Aorta (tissue), 5 donors: ENCODE results near the gene MCTP1. TPM values are rescaled to one million over a fixed set of nuclear protein-coding genes. Genes with fewer than 3 reads are reported as not detected.

Experiments
- ATAC-seq: fragments of 200-7000 bp; cut with Tn5 transposase; one replicate; pipeline ENCODE4 v1.9.1; 2022; ENCODE audit warnings: moderate library complexity; ENCODE audit not compliant: low FRiP score
- DNase-seq, 2 donors: peaks; one replicate each; pipeline ENCODE4 v3.0.0-alpha.2; 2020
- H3K27ac ChIP-seq, 2 donors: one replicate each; pipeline ENCODE4 v1.5.1; 2013; ENCODE audit warnings: low read length in 2 of 2, mild to moderate bottlenecking in 2 of 2, moderate library complexity in 2 of 2, control low read depth in 1 of 2, inconsistent platforms in 1 of 2, low read depth in 1 of 2
- H3K27me3 ChIP-seq, 2 donors: one replicate each; pipeline ENCODE4 v1.6.1; 2013; ENCODE audit warnings: control low read depth in 1 of 2, low read length in 1 of 2, mild to moderate bottlenecking in 1 of 2, moderate library complexity in 1 of 2; ENCODE audit not compliant: insufficient read depth in 2 of 2, control insufficient read depth in 1 of 2
- H3K36me3 ChIP-seq, 2 donors: one replicate each; pipeline ENCODE4 v1.6.1; 2013; ENCODE audit warnings: control low read depth in 1 of 2, low read length in 1 of 2, mild to moderate bottlenecking in 1 of 2; ENCODE audit not compliant: insufficient read depth in 2 of 2, control insufficient read depth in 1 of 2
- H3K4me1 ChIP-seq, 2 donors: one replicate each; pipeline ENCODE4 v1.6.1; 2013; ENCODE audit warnings: low read length in 2 of 2, control low read depth in 1 of 2, mild to moderate bottlenecking in 1 of 2, moderate library complexity in 1 of 2; ENCODE audit not compliant: insufficient read depth in 2 of 2, control insufficient read depth in 1 of 2
- H3K4me3 ChIP-seq, 2 donors: one replicate each; pipeline ENCODE4 v1.5.1; 2013; ENCODE audit warnings: low read length in 2 of 2, control low read depth in 1 of 2, mild to moderate bottlenecking in 1 of 2
- H3K9me3 ChIP-seq: one replicate; pipeline ENCODE4 v1.6.1; 2013; ENCODE audit warnings: mild to moderate bottlenecking, low read length; ENCODE audit not compliant: control insufficient read depth
- WGBS, 2 donors: extraction: QIAGEN DNeasy Blood & Tissue Kit; methylation state at CpG; one replicate each; pipeline ENCODE4 v1.1.7; 2013; 5-methylcytosine and 5-hydroxymethylcytosine counted together
- intact Hi-C, 2 donors: fragments of 100-400 bp; cut with DNase I; formaldehyde crosslinking; loops; one replicate each; pipeline versions ENCODE4 v1.14.2 to v1.15.0; 2022
- polyA plus RNA-seq, 2 donors: library from polyadenylated mRNA; stranded (reverse); fragments of 200-250 nt; gene quantifications; one replicate each; pipeline ENCODE4 v1.2.3, GENCODE V29; 2013
- total RNA-seq, 2 donors: library from RNA; stranded (reverse); fragmentation: NEBNext Ultra II Directional; extraction: Animal tissue kit (Norgen Biotek cat#: 25700); gene quantifications; one replicate each; pipeline ENCODE4 v1.2.1, GENCODE V29; 2021
- donor health status: healthy with polysubstance abuse.
- donor health status: Bipolar disorder and iron deficiency.
- donor health status: DM: no; HTN: no; CAD: no.
- donor health status: DM: no; HTN: no; CAD: no.
- donor health status: DM: yes; HTN: yes; CAD: no.

MCTP1 gene
- total and polyA plus RNA-seq, 4 donors, result 0.43 to 103 (median 17.2) TPM

DNA sequence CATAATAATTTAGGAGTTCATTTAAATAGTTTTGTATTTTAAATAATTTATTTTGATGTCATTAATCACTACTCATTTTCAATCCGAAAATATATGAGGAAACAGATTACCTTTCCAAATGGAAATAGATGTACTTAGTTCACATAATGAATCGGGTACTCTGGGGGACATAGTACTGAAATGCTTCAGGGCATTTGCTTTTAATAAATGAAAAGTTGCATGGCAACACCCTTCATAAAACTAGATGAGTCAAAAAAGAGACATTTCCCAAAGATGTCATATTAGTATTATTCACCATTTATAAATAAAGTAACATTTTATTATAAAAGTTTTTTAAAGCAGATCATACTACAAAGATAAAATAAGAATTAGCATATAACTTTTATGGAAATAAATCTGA is 177.8 kb downstream of the MCTP1 start:
- 79 to 83% methylated on average over 2 of the region's 2 CpGs for WGBS, 2 donors
- Histone ChIP-seq H3K4me3 (no peak overlapping the region), H3K36me3 (no peaks in the 10 kb centered on the region), H3K9me3 (no peaks in the 10 kb centered on the region), H3K27ac (no peak overlapping the region), H3K4me1 (no peaks in the 10 kb centered on the region), H3K27me3 (no peaks in the 10 kb centered on the region)
- DNase-seq, result no peak
- intact Hi-C loops, result no loop called here
- no peak for ATAC-seq

DNA sequence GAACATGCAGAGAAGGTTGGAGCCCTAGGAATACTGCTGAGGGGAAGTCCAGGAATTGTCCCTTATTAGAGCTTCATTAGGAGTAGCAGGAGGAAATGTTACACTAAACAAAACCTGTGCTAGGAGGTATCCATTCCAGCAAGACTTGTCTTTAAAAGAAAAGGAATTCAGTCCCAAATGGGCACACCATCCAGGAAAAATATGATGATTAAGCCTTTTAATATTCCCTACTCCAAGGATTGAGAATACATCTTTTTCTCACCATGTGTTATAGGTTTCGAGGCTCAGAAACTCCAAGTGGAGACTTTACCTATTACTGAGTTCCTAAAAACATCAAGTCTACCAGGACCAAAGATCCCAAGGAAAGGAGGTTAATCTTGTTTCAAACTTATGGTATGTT is 179.3 kb downstream of the MCTP1 start:
- intact Hi-C loops, result no loop called here
- ATAC-seq, result no peak
- 95 to 96% methylated on average over 1 of the region's 1 CpG for WGBS, 2 donors

DNA sequence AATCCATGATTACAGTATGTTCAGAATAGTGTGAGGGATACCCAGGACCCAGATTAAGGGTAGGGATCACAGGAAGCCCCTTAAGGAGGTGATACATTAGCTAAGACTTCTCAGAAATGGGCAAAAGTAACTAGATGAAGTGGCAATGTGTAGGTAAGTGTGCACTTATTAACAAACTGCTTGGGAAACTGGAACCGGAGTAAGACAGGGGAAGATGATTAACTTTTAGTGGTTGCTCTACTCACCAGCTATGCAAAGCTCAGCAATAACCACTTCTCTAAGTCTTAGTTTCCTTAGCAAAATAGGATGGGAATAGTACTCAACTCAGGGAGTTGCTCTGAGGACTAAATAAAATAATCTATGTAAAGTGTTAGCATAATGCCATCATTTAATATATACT is 182.2 kb downstream of the MCTP1 start:
- ATAC-seq (no peak), DNase-seq (no peak)

More for the DNA sequence above, 179.3 kb downstream of the MCTP1 start:
- no peaks in the 10 kb centered on the region for H3K27me3 ChIP-seq
- DNase-seq, result no peak
- H3K27ac ChIP-seq, result no peak overlapping the region
- H3K36me3 ChIP-seq, result no peaks in the 10 kb centered on the region
- no peaks in the 10 kb centered on the region for H3K4me1 ChIP-seq
- no peaks in the 10 kb centered on the region for H3K9me3 ChIP-seq
- no peak overlapping the region for H3K4me3 ChIP-seq

DNA sequence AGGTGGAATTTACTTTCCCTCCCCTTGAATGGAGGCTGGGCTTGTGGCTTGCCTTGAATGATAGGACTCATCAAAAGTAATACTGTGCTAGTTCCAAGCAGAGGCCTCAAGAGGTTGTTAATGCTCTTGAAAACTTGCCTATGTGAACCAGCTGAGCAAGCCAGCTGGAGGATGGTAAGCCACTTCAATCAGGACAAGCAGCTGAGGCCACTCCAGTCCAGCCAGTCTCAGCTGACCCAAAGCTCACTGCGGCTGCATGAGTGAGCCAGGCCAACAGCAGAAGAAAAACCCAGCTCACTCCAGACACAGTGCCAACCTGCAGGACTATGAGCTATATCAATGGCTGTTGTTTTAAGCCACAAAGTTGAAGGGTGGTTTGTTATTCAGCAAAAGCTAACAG is 182.8 kb downstream of the MCTP1 start:
- DNase-seq (no peak), ATAC-seq (no peak)
- no peaks in the 10 kb centered on the region for H3K36me3 ChIP-seq
- no peak overlapping the region for H3K27ac ChIP-seq
- WGBS, 2 donors, result 64 to 75% methylated on average over 1 of the region's 1 CpG
- H3K27me3 ChIP-seq, result no peaks in the 10 kb centered on the region
- intact Hi-C loops, result no loop called here
- no peaks in the 10 kb centered on the region for H3K4me1 ChIP-seq
- H3K9me3 ChIP-seq, result no peaks in the 10 kb centered on the region
- no peak overlapping the region for H3K4me3 ChIP-seq

More for the DNA sequence above, 182.2 kb downstream of the MCTP1 start:
- intact Hi-C loops, result no loop called here
- H3K4me3 ChIP-seq, result no peak overlapping the region
- H3K27ac ChIP-seq, result no peak overlapping the region
- H3K9me3 ChIP-seq, result no peaks in the 10 kb centered on the region
- H3K36me3 ChIP-seq, result no peaks in the 10 kb centered on the region
- H3K4me1 ChIP-seq, result no peaks in the 10 kb centered on the region
- no peaks in the 10 kb centered on the region for H3K27me3 ChIP-seq
- 91% methylated on average over 1 of the region's 1 CpG for WGBS, 2 donors

DNA sequence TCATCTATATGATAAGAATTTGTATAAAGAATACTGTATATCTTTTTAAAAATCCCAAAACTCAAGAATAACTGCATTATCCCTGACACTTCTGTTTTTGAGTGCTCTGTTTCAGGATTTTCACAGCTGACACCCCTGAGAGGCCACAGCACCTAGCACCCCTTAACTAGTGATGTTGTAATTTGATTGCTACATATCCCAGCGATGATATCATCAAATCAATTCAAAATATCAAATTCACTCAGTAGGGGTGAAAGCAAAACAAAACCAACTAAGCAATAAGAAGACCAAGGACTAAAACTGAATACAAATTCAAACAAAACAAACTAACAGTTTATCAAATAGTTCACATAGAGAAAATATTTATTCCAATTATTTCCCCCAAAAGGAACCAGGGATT is 184.3 kb downstream of the MCTP1 start:
- H3K27me3 ChIP-seq, result no peaks in the 10 kb centered on the region
- DNase-seq (no peak), ATAC-seq (no peak)
- 96 to 100% methylated on average over 1 of the region's 1 CpG for WGBS, 2 donors
- no peak overlapping the region for H3K27ac ChIP-seq
- no peaks in the 10 kb centered on the region for H3K4me1 ChIP-seq
- H3K36me3 ChIP-seq, result no peaks in the 10 kb centered on the region
- intact Hi-C loops, result no loop called here
- no peak overlapping the region for H3K4me3 ChIP-seq
- H3K9me3 ChIP-seq, result no peaks in the 10 kb centered on the region

DNA sequence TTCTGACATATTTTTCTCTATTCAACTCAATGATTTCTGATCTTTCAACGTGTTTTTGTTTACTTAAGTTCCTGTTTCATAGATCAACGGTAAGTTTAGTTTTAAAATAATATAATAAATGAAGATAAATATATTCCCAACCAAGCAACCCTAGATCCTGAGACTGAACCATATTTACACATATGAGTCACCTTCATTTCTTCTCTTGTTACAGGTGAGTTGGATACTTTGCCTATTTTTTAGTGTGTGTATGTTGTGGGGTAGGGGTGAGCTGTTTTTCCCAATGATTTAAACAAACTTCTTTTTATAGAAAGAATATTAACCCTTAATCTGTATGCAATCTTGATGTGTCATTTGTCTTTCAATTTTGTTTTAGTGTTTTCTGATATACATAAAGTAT is 186.9 kb downstream of the MCTP1 start:
- H3K9me3 ChIP-seq, result no peaks in the 10 kb centered on the region
- H3K27ac ChIP-seq, result no peak overlapping the region
- H3K27me3 ChIP-seq, result no peaks in the 10 kb centered on the region
- H3K4me3 ChIP-seq, result no peak overlapping the region
- DNase-seq (no peak), ATAC-seq (no peak)
- H3K4me1 ChIP-seq, result no peaks in the 10 kb centered on the region
- intact Hi-C loops, result no loop called here
- 60 to 65% methylated on average over 2 of the region's 2 CpGs for whole genome bisulfite sequencing, 2 donors
- no peaks in the 10 kb centered on the region for H3K36me3 ChIP-seq

DNA sequence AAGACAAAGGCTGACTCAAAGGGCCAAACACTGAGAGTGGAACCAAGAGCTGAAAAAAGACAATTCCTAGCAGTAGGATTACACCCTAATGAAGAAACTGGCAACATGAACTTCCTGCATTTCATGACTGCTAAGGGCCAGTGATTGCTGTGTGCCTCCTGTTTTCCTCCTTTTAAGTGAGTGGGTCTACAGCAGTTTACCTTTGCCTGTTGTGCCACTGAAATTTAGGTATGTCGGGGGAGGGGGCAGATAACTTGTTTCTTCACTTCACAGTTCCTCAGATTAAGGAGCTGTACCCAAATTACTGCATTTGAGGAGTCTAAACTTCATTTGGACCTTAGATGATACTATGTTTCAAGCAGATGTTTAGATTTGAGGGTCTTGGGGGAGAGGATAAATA is 191.7 kb downstream of the MCTP1 start:
- Histone ChIP-seq H3K27me3 (no peaks in the 10 kb centered on the region), H3K9me3 (peaks cover 4% of the 10 kb centered on the region), H3K36me3 (no peaks in the 10 kb centered on the region), H3K27ac (no peak overlapping the region), H3K4me3 (no peak overlapping the region), H3K4me1 (no peaks in the 10 kb centered on the region)
- DNase-seq, result no peak
- no peak for ATAC-seq
- 75 to 85% methylated on average over 1 of the region's 1 CpG for WGBS, 2 donors
- intact Hi-C loops, result no loop called here

DNA sequence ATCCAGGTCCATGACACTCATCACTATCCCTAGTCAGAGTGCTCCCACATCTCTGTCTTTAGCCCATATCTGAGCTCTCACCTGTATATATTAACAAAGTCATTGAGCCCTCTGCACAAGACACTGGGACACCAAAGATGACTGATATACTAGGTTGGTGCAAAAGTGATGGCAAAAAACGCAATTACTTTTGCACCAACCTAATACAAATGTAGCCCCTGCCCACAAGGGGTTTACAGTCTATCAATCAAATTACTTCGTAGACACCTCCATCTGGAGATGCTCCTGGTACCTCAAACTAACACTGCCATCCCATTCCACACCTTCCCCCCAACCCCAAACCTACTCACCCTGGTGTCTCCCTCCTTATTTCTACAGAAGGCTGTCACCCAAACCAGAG is 194.1 kb downstream of the MCTP1 start:
- H3K4me1 ChIP-seq, result no peaks in the 10 kb centered on the region
- no peak overlapping the region for H3K27ac ChIP-seq
- ATAC-seq (no peak), DNase-seq (no peak)
- intact Hi-C loops, result no loop called here
- H3K9me3 ChIP-seq, result peaks cover 4% of the 10 kb centered on the region
- no peaks in the 10 kb centered on the region for H3K36me3 ChIP-seq
- H3K4me3 ChIP-seq, result no peak overlapping the region
- WGBS, 2 donors, result 80 to 81% methylated on average over 2 of the region's 2 CpGs
- no peaks in the 10 kb centered on the region for H3K27me3 ChIP-seq

DNA sequence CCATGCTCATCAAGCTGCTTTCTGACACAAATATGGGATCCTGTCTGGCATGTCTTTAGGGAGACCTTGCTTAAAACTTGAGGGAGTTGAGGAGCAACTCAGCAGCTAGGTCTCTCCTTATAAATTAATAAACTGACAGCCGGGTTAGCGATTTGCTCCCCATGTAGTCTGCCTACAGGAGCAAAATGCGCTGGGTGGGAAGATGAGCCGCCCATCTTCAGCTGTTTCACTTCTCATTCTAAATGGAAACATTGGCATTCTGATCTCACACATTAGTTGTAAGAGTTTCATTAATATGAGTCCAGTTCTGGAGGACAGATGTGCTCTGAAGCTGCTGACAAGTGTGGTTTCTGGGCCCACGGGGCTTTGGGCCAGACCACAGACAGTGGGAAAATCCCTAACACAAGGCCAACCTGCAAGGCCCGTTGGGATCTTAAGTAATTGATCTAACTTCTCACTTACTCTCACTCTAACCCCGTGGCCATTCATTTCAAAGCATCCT is 197.0 kb downstream of the MCTP1 start:
- 83 to 88% methylated on average over 7 of the region's 7 CpGs for WGBS, 2 donors
- H3K4me1 ChIP-seq, result no peaks in the 10 kb centered on the region
- no peaks in the 10 kb centered on the region for H3K36me3 ChIP-seq
- DNase-seq (peak in 1 of 2 donors; percentile 50), ATAC-seq (peak; percentile 19)
- no peaks in the 10 kb centered on the region for H3K27me3 ChIP-seq
- H3K9me3 ChIP-seq, result peaks cover 4% of the 10 kb centered on the region
- no peak overlapping the region for H3K4me3 ChIP-seq
- intact Hi-C loops, result no loop called here
- no peak overlapping the region for H3K27ac ChIP-seq
